Measurements from ENCODE around the gene SOWAHA.
"Not testable (repeated sequence)": the region's sequence is repeated elsewhere in the genome, so short reads cannot be mapped to it uniquely, and the experiment has no call there.

The SOWAHA gene

GRCh38 chr5:132785365-132785764 lies 27.7 kb upstream of the SOWAHA start:
- Histone ChIP-seq H3K27me3 (ENCODE audit: insufficient read depth, low read length) (peaks cover 17% of the 10 kb centered on the region), H3K4me3 (ENCODE audit: low read length) (no peak overlapping the region), H3K36me3 (ENCODE audit: insufficient read depth, low read length) (no peaks in the 10 kb centered on the region), H3K4me1 (ENCODE audit: insufficient read depth, low read length) (no peaks in the 10 kb centered on the region), H3K9me3 (ENCODE audit: low read length) (peaks cover 4% of the 10 kb centered on the region), H2AFZ (ENCODE audit: low read depth, low read length) (no peak overlapping the region)

- Histone ChIP-seq H3K4me1 (ENCODE audit: insufficient read depth, low read length) (no peaks in the 10 kb centered on the region), H3K27me3 (ENCODE audit: insufficient read depth, low read length) (peaks cover 17% of the 10 kb centered on the region), H3K4me3 (ENCODE audit: low read length) (no peak overlapping the region), H3K36me3 (ENCODE audit: insufficient read depth, low read length) (no peaks in the 10 kb centered on the region), H3K9me3 (ENCODE audit: low read length) (peaks cover 4% of the 10 kb centered on the region), H2AFZ (ENCODE audit: low read depth, low read length) (no peak overlapping the region)
These were observed 27.2 kb upstream of the SOWAHA start for GRCh38 chr5:132785864-132786263.

GRCh38 chr5:132787076-132787475 lies 26.0 kb upstream of the SOWAHA start:
- Histone ChIP-seq H3K36me3 (ENCODE audit: insufficient read depth, low read length) (no peaks in the 10 kb centered on the region), H3K27me3 (ENCODE audit: insufficient read depth, low read length) (peaks cover 9% of the 10 kb centered on the region), H2AFZ (ENCODE audit: low read depth, low read length) (no peak overlapping the region), H3K4me3 (ENCODE audit: low read length) (no peak overlapping the region), H3K9me3 (ENCODE audit: low read length) (peaks cover 4% of the 10 kb centered on the region), H3K4me1 (ENCODE audit: insufficient read depth, low read length) (no peaks in the 10 kb centered on the region)

GRCh38 chr5:132788508-132788907 lies 24.6 kb upstream of the SOWAHA start:
- H3K4me1 ChIP-seq (ENCODE audit: insufficient read depth, low read length), result no peaks in the 10 kb centered on the region
- no peak overlapping the region for H3K4me3 ChIP-seq (ENCODE audit: low read length)
- peaks cover 7% of the 10 kb centered on the region for H3K27me3 ChIP-seq (ENCODE audit: insufficient read depth, low read length)
- H3K36me3 ChIP-seq (ENCODE audit: insufficient read depth, low read length), result no peaks in the 10 kb centered on the region
- peaks cover 4% of the 10 kb centered on the region for H3K9me3 ChIP-seq (ENCODE audit: low read length)
- H2AFZ ChIP-seq (ENCODE audit: low read depth, low read length), result no peak overlapping the region

GRCh38 chr5:132788990-132789886 lies 23.9 kb upstream of the SOWAHA start:
- H3K9me3 ChIP-seq (ENCODE audit: low read length), result peaks cover 4% of the 10 kb centered on the region
- no peak overlapping the region for H2AFZ ChIP-seq (ENCODE audit: low read depth, low read length)
- no peaks in the 10 kb centered on the region for H3K36me3 ChIP-seq (ENCODE audit: insufficient read depth, low read length)
- H3K4me3 ChIP-seq (ENCODE audit: low read length), result no peak overlapping the region
- peaks cover 7% of the 10 kb centered on the region for H3K27me3 ChIP-seq (ENCODE audit: insufficient read depth, low read length)
- no peaks in the 10 kb centered on the region for H3K4me1 ChIP-seq (ENCODE audit: insufficient read depth, low read length)

GRCh38 chr5:132790201-132790865 lies 22.8 kb upstream of the SOWAHA start:
- Histone ChIP-seq H2AFZ (ENCODE audit: low read depth, low read length) (no peak overlapping the region), H3K9me3 (ENCODE audit: low read length) (peaks cover 4% of the 10 kb centered on the region), H3K4me3 (ENCODE audit: low read length) (no peak overlapping the region), H3K36me3 (ENCODE audit: insufficient read depth, low read length) (no peaks in the 10 kb centered on the region), H3K4me1 (ENCODE audit: insufficient read depth, low read length) (no peaks in the 10 kb centered on the region), H3K27me3 (ENCODE audit: insufficient read depth, low read length) (peaks cover 7% of the 10 kb centered on the region)

GRCh38 chr5:132791026-132791425 lies 22.1 kb upstream of the SOWAHA start:
- Histone ChIP-seq H3K4me1 (ENCODE audit: insufficient read depth, low read length) (no peaks in the 10 kb centered on the region), H3K27me3 (ENCODE audit: insufficient read depth, low read length) (peaks cover 7% of the 10 kb centered on the region), H3K36me3 (ENCODE audit: insufficient read depth, low read length) (no peaks in the 10 kb centered on the region), H3K9me3 (ENCODE audit: low read length) (peaks cover 4% of the 10 kb centered on the region), H2AFZ (ENCODE audit: low read depth, low read length) (no peak overlapping the region), H3K4me3 (ENCODE audit: low read length) (no peak overlapping the region)

GRCh38 chr5:132797651-132798050 lies 15.5 kb upstream of the SOWAHA start:
- Histone ChIP-seq H2AFZ (ENCODE audit: low read depth, low read length) (no peak overlapping the region), H3K9me3 (ENCODE audit: low read length) (no peaks in the 10 kb centered on the region), H3K36me3 (ENCODE audit: insufficient read depth, low read length) (no peaks in the 10 kb centered on the region), H3K27me3 (ENCODE audit: insufficient read depth, low read length) (peaks cover 18% of the 10 kb centered on the region), H3K4me1 (ENCODE audit: insufficient read depth, low read length) (no peaks in the 10 kb centered on the region), H3K4me3 (ENCODE audit: low read length) (no peak overlapping the region)

GRCh38 chr5:132799392-132799791 lies 13.7 kb upstream of the SOWAHA start:
- Histone ChIP-seq H2AFZ (ENCODE audit: low read depth, low read length) (no peak overlapping the region), H3K9me3 (ENCODE audit: low read length) (no peaks in the 10 kb centered on the region), H3K4me3 (ENCODE audit: low read length) (no peak overlapping the region), H3K36me3 (ENCODE audit: insufficient read depth, low read length) (no peaks in the 10 kb centered on the region), H3K4me1 (ENCODE audit: insufficient read depth, low read length) (no peaks in the 10 kb centered on the region), H3K27me3 (ENCODE audit: insufficient read depth, low read length) (peaks cover 15% of the 10 kb centered on the region)

- Histone ChIP-seq H3K4me3 (ENCODE audit: low read length) (no peak overlapping the region), H3K4me1 (ENCODE audit: insufficient read depth, low read length) (no peaks in the 10 kb centered on the region), H3K27me3 (ENCODE audit: insufficient read depth, low read length) (peaks cover 15% of the 10 kb centered on the region), H3K36me3 (ENCODE audit: insufficient read depth, low read length) (no peaks in the 10 kb centered on the region), H2AFZ (ENCODE audit: low read depth, low read length) (no peak overlapping the region), H3K9me3 (ENCODE audit: low read length) (no peaks in the 10 kb centered on the region)
These were observed 12.6 kb upstream of the SOWAHA start for GRCh38 chr5:132800545-132800944.

GRCh38 chr5:132802044-132802684 lies 10.9 kb upstream of the SOWAHA start:
- Histone ChIP-seq H3K27me3 (ENCODE audit: insufficient read depth, low read length) (peaks cover 15% of the 10 kb centered on the region), H3K36me3 (ENCODE audit: insufficient read depth, low read length) (no peaks in the 10 kb centered on the region), H3K9me3 (ENCODE audit: low read length) (no peaks in the 10 kb centered on the region), H3K4me3 (ENCODE audit: low read length) (no peak overlapping the region), H3K4me1 (ENCODE audit: insufficient read depth, low read length) (peaks cover 3% of the 10 kb centered on the region), H2AFZ (ENCODE audit: low read depth, low read length) (no peak overlapping the region)

- H2AFZ ChIP-seq (ENCODE audit: low read depth, low read length); H3K36me3 ChIP-seq (ENCODE audit: insufficient read depth, low read length); H3K4me3 ChIP-seq (ENCODE audit: low read length); H3K9me3 ChIP-seq (ENCODE audit: low read length); H3K4me1 ChIP-seq (ENCODE audit: insufficient read depth, low read length): not testable (repeated sequence)
- peaks cover 14% of the 10 kb centered on the region for H3K27me3 ChIP-seq (ENCODE audit: insufficient read depth, low read length)
These were observed 10.4 kb upstream of the SOWAHA start for GRCh38 chr5:132802685-132803066.

- H2AFZ ChIP-seq (ENCODE audit: low read depth, low read length); H3K4me3 ChIP-seq (ENCODE audit: low read length); H3K36me3 ChIP-seq (ENCODE audit: insufficient read depth, low read length); H3K4me1 ChIP-seq (ENCODE audit: insufficient read depth, low read length); H3K9me3 ChIP-seq (ENCODE audit: low read length): not testable (repeated sequence)
- H3K27me3 ChIP-seq (ENCODE audit: insufficient read depth, low read length), result peaks cover 16% of the 10 kb centered on the region
These were observed 8.9 kb upstream of the SOWAHA start for GRCh38 chr5:132804219-132804618.
